Body of pancreas (tissue), 4 donors: ENCODE measurements around the gene NT5M. TPM values are rescaled to one million over a fixed set of nuclear protein-coding genes. Genes with fewer than 3 reads are reported as not detected.
A peak's percentile ranks its signal among the peaks of the same experiment; 100 is the strongest.
"Not testable (repeated sequence)": the region's sequence is repeated elsewhere in the genome, so short reads cannot be mapped to it uniquely, and the experiment has no call there.

Experiments used
- ATAC-seq: fragments of 150-250 bp; one replicate; pipeline ENCODE4 v1.9.1; 2016
- DNase-seq, 4 donors: peaks; one replicate each; pipeline ENCODE4 v3.0.0-alpha.2; 2019
- H3K27ac ChIP-seq, 4 donors: fragments of 200-600 bp; sonication (generic); 1 replicate in 3 of 4; 2 replicates in 1 of 4; pipeline versions ENCODE4 v1.5.1 to v1.6.1; 2016 to 2019; ENCODE audit warnings: mild to moderate bottlenecking in 1 of 4, mixed read lengths in 1 of 4, moderate library complexity in 1 of 4
- H3K27me3 ChIP-seq, 2 donors: fragments of 200-600 bp; sonication (generic); one replicate each; pipeline ENCODE4 v1.6.0; 2016; ENCODE audit warnings: mild to moderate bottlenecking in 1 of 2
- H3K36me3 ChIP-seq, 2 donors: fragments of 200-600 bp; sonication (generic); replicated peaks in 1 of 2; 2 replicates each; pipeline ENCODE4 v1.5.1; 2016; ENCODE audit warnings: low read depth in 2 of 2; ENCODE audit not compliant: insufficient read depth in 1 of 2
- H3K4me1 ChIP-seq: fragments of 200-600 bp; sonication (generic); one replicate; pipeline ENCODE4 v1.6.0; 2016
- H3K4me3 ChIP-seq, 2 donors: fragments of 200-600 bp; sonication (generic); 1 replicate in 1 of 2; 2 replicates in 1 of 2; pipeline ENCODE4 v1.5.1; 2016 to 2019
- H3K9me3 ChIP-seq, 3 donors: fragments of 200-600 bp; sonication (generic); 1 replicate in 2 of 3; 2 replicates in 1 of 3; pipeline ENCODE4 v1.5.1; 2016
- POLR2A ChIP-seq, 3 donors: fragments of 450-650 bp; IDR thresholded peaks; one replicate each; pipeline ENCODE4 v1.6.1; 2016; ENCODE audit warnings: antibody characterized with exemption in 3 of 3, mild to moderate bottlenecking in 2 of 3
- WGBS, 2 donors: methylation state at CpG; one replicate each; pipeline ENCODE4 v1.1.5; 2017; 5-methylcytosine and 5-hydroxymethylcytosine counted together
- intact Hi-C: fragments of 100-400 bp; cut with DNase I; formaldehyde crosslinking; loops from one replicate; pipeline ENCODE4 v1.15.1; 2023
- total RNA-seq, 2 donors: library from RNA; depleted of rRNA; stranded (reverse); fragments of >200 nt; gene quantifications; one replicate each; pipeline ENCODE4 v1.1.0, GENCODE V29; 2016
- TF ChIP-seq, protein P1 (sequence below), 7 experiments: fragments of 450-650 bp in 4 of 7; fragments of 200-600 bp in 3 of 7; sonication (generic) in 3 of 7; IDR thresholded peaks; one replicate each; pipeline ENCODE4 v1.5.1; 2016 to 2019; ENCODE audit warnings: antibody characterized with exemption in 7 of 7

NT5M gene
- 1 to 10 TPM; 1.0 to 1.3 TPM for total RNA-seq

DNA sequence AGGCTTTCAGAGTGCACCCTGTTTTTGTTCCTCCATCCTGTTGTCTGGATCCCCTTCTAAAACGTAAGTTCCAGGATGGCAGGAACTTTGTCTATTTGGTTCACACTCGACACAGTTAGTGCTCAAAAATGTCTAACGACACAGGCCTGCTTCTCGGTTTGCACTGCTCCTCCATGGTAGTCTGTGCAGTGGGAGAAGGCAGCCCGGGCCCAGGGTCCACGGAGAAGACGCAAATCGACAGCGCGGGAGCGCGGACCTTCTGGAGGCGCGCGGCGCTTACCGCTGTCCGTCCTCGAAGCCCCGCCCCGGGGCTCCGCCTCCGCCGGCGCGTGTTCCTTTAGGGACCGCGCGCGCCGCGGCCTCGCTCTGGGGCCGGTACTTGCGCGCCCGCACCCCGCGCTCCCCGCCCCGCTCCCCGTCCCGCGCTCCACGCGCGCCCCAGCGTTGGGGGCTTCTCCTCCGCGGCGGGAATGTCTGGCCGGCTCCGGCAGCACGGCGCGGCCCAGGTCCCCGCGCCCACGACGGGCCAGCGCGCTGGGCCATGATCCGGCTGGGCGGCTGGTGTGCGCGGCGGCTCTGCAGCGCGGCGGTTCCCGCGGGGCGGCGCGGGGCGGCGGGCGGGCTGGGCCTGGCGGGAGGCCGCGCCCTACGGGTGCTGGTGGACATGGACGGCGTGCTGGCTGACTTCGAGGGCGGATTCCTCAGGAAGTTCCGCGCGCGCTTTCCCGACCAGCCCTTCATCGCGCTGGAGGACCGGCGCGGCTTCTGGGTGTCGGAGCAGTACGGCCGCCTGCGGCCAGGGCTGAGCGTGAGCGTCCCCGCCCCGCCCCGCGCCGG lies at the start of gene NT5M:
NT5M (plus strand) TSS at position 364 of the 837 bp plus-strand sequence; CDS start at position 542, 178 bp downstream.
- peak within 1 kb of the TSS in 1 of 2 donors; percentile 27 for H3K4me3 ChIP-seq
- ATAC-seq (peak; percentile 84), DNase-seq (peak; percentile 70 to 85 (median 76))
- WGBS, 2 donors, result 0% methylated on average over 2 to 83 of the region's 107 CpGs
- intact Hi-C loops, result no loop called here
- H3K36me3 ChIP-seq, result no peaks in the 10 kb centered on the region
- no peaks in the 10 kb centered on the region for H3K9me3 ChIP-seq
- H3K27ac ChIP-seq, result peak within 1 kb of the TSS in 3 of 4 donors; percentile 34 to 66 (median 39)
- TF ChIP-seq, protein P1, sequence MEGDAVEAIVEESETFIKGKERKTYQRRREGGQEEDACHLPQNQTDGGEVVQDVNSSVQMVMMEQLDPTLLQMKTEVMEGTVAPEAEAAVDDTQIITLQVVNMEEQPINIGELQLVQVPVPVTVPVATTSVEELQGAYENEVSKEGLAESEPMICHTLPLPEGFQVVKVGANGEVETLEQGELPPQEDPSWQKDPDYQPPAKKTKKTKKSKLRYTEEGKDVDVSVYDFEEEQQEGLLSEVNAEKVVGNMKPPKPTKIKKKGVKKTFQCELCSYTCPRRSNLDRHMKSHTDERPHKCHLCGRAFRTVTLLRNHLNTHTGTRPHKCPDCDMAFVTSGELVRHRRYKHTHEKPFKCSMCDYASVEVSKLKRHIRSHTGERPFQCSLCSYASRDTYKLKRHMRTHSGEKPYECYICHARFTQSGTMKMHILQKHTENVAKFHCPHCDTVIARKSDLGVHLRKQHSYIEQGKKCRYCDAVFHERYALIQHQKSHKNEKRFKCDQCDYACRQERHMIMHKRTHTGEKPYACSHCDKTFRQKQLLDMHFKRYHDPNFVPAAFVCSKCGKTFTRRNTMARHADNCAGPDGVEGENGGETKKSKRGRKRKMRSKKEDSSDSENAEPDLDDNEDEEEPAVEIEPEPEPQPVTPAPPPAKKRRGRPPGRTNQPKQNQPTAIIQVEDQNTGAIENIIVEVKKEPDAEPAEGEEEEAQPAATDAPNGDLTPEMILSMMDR (IDR thresholded peaks at IDR 0.05), result no peak
- TF ChIP-seq POLR2A (IDR thresholded peaks at IDR 0.05), result peak in 2 of 3 donors; percentile 8 to 14
- peaks cover 18% of the 10 kb centered on the region for H3K4me1 ChIP-seq
- H3K27me3 ChIP-seq, result no peaks in the 10 kb centered on the region

DNA sequence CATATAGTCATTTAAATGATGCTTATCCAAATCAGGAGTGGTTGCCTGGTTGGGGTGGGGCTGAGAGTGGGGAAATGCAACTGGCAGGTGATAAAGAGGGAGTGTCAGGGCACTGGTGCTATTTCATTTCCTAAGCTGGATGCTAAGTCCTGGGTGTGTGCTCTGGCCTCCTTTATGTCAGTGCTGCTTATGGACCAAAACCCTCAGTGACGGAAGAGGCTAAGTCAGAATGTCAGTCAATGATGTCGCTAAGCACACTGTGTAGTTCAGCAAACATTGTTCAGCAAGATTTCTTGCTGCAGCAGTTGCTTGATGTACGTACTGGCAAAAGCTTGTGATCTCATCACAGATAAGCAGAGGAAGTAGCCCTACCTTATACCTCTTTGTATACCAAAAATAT lies 49.8 kb upstream of the NT5M start:
- 75 to 92% methylated on average over 3 of the region's 3 CpGs for WGBS, 2 donors
- intact Hi-C loops, result no loop called here
- H3K27me3 ChIP-seq, result no peaks in the 10 kb centered on the region
- peaks cover 4 to 18% of the 10 kb centered on the region in 2 donors for H3K36me3 ChIP-seq
- TF ChIP-seq POLR2A (IDR thresholded peaks at IDR 0.05), result no peak
- no peaks in the 10 kb centered on the region for H3K9me3 ChIP-seq
- H3K4me1 ChIP-seq, result no peaks in the 10 kb centered on the region
- H3K4me3 ChIP-seq, result no peak overlapping the region
- H3K27ac ChIP-seq, result no peak overlapping the region
- ATAC-seq, result no peak
- DNase-seq, result no peak

DNA sequence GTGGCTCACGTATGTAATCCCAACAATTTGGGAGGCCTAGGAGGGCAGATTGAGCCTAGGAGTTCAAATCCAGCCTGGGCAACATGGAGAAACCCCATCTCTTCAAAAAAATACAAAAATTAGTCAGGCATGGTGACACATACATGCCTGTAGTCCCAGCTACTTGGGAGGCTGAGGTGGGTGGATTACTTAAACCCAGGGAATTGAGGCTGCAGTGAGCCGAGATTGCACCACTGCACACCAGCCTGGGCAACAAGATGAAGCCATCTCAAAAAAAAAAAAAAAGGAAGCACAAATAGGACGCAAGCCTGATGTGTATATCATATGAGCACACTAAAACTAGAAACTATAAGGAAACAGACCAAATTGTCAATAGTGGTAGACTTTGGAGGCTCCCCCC lies 49.1 kb upstream of the NT5M start:
- WGBS, 2 donors, result 87 to 89% methylated on average over 3 of the region's 3 CpGs
- H3K36me3 ChIP-seq, result peaks cover 4 to 18% of the 10 kb centered on the region in 2 donors
- no peak overlapping the region for H3K4me3 ChIP-seq

DNA sequence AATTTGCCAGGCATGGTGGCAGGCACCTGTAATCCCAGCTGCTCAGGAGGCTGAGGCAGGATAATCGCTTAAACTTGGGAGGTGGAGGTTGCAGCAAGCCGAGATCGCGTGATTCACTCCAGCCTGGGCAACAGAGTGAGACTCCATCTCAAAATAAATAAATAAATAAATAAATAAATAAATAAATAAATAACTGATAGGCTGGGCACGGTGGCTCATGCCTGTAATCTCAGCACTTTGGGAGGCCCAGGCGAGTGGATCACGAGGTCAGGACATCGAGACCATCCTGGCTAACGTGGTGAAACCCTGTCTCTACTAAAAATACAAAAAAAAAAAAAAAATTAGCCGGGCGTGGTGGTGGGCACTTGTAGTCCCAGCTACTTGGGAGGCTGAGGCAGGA lies 47.5 kb upstream of the NT5M start:
- intact Hi-C loops, ATAC-seq, H3K27me3 ChIP-seq, H3K27ac ChIP-seq, DNase-seq, H3K9me3 ChIP-seq, H3K4me1 ChIP-seq, H3K4me3 ChIP-seq: not testable (repeated sequence)
- peaks cover 4 to 31% of the 10 kb centered on the region in 2 donors for H3K36me3 ChIP-seq
- 89 to 94% methylated on average over 11 of the region's 11 CpGs for WGBS, 2 donors

More for the DNA sequence above, 49.1 kb upstream of the NT5M start:
- intact Hi-C loops, result no loop called here
- ATAC-seq, result no peak
- no peak for DNase-seq
- TF ChIP-seq POLR2A (IDR thresholded peaks at IDR 0.05), result no peak
- TF ChIP-seq, protein P1 (IDR thresholded peaks at IDR 0.05), result no peak
- no peaks in the 10 kb centered on the region for H3K9me3 ChIP-seq
- no peak overlapping the region for H3K27ac ChIP-seq
- no peaks in the 10 kb centered on the region for H3K27me3 ChIP-seq
- no peaks in the 10 kb centered on the region for H3K4me1 ChIP-seq

DNA sequence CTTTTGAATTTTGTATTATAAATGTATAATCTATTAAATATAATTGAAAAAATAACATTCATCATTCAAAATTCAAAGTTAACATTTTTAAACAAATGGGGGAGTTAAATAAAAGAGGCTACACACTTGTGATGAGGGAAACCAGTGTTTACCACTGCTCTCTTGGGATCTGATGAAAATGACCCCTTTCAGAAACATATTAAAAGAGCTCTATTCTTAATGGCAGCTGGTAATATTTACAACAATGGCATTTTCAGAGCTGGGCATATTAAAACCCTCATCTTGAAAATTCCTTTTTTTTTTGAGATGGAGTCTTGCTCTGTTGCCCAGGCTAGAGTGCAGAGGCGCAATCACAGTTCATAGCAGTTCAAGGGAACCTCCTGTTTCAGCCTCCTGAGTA lies 46.9 kb upstream of the NT5M start:
- Histone ChIP-seq H3K27ac (no peak overlapping the region), H3K36me3 (peaks cover 4 to 35% of the 10 kb centered on the region in 2 donors), H3K4me3 (no peak overlapping the region), H3K27me3 (no peaks in the 10 kb centered on the region), H3K4me1 (no peaks in the 10 kb centered on the region), H3K9me3 (no peaks in the 10 kb centered on the region)
- ATAC-seq, result no peak
- 91 to 100% methylated on average over 1 of the region's 1 CpG for WGBS, 2 donors
- no peak for TF ChIP-seq POLR2A (IDR thresholded peaks at IDR 0.05)
- TF ChIP-seq, protein P1 (IDR thresholded peaks at IDR 0.05), result no peak
- no peak for DNase-seq
- intact Hi-C loops, result no loop called here
